Posterior vena cava (tissue), 2 donors: ENCODE results near the gene PLEKHA6. TPM values are rescaled to one million over a fixed set of nuclear protein-coding genes. Genes with fewer than 3 reads are reported as not detected.

Source experiments
- DNase-seq: peaks from one replicate; pipeline ENCODE4 v3.0.0-alpha.2; 2020; ENCODE audit warnings: low spot score
- intact Hi-C, 2 donors: fragments of 100-400 bp; cut with DNase I; formaldehyde crosslinking; loops; one replicate each; pipeline versions ENCODE4 v1.14.1 to v1.14.2; 2022 to 2023
- total RNA-seq, 2 donors: library from RNA; stranded (reverse); fragmentation: NEBNext Ultra II Directional; extraction: Animal tissue kit (Norgen Biotek cat#: 25700); gene quantifications; one replicate each; pipeline ENCODE4 v1.2.1, GENCODE V29; 2021
- donor health status: DM: yes; HTN: yes; CAD: no.
- donor health status: DM: yes; HTN: yes; CAD: no.

PLEKHA6 gene
- total RNA-seq, 2 donors from 2014 or later, result 13.3 to 23.5 TPM

- DNase-seq, result no peak
- intact Hi-C loops, result no loop called here
These were observed 81.5 kb downstream of the PLEKHA6 start for GRCh38 chr1:204278251-204278650.

GRCh38 chr1:204277563-204278219, 82.0 kb downstream of the PLEKHA6 start:
- DNase-seq, result no peak
- intact Hi-C loops, result no loop called here

GRCh38 chr1:204275695-204276370, 83.9 kb downstream of the PLEKHA6 start:
- DNase-seq, result no peak
- intact Hi-C loops, result no loop called here

GRCh38 chr1:204274446-204274845, 85.3 kb downstream of the PLEKHA6 start:
- intact Hi-C loops, result no loop called here
- no peak for DNase-seq

- intact Hi-C loops, result no loop called here
- no peak for DNase-seq
These were observed 87.2 kb downstream of the PLEKHA6 start for GRCh38 chr1:204272505-204272904.

- no peak for DNase-seq
These were observed 87.8 kb downstream of the PLEKHA6 start for GRCh38 chr1:204271970-204272369.

GRCh38 chr1:204268101-204268500, 91.6 kb downstream of the PLEKHA6 start:
- intact Hi-C loops, result no loop called here
- peak; percentile 36 for DNase-seq

More at GRCh38 chr1:204271970-204272369, 87.8 kb downstream of the PLEKHA6 start:
- intact Hi-C loops, result no loop called here

GRCh38 chr1:204267191-204267601, 92.5 kb downstream of the PLEKHA6 start:
- DNase-seq, result peak; percentile 78
- intact Hi-C loops, result no loop called here

- intact Hi-C loops, result no loop called here
- peak; percentile 38 for DNase-seq
These were observed 93.2 kb downstream of the PLEKHA6 start for GRCh38 chr1:204266504-204267034.

- peak; percentile 78 for DNase-seq
- intact Hi-C loops, result no loop called here
These were observed 94.1 kb downstream of the PLEKHA6 start for GRCh38 chr1:204265665-204266064.

GRCh38 chr1:204264805-204265204, 94.9 kb downstream of the PLEKHA6 start:
- intact Hi-C loops, result no loop called here
- DNase-seq, result peak; percentile 41

GRCh38 chr1:204263254-204263910, 96.3 kb downstream of the PLEKHA6 start:
- intact Hi-C loops, result no loop called here
- DNase-seq, result no peak

GRCh38 chr1:204262506-204263253, 97.0 kb downstream of the PLEKHA6 start:
- intact Hi-C loops, result no loop called here
- DNase-seq, result no peak

GRCh38 chr1:204261746-204262505, 97.8 kb downstream of the PLEKHA6 start:
- peak; percentile 73 for DNase-seq
- intact Hi-C loops, result no loop called here

GRCh38 chr1:204261266-204261665, 98.5 kb downstream of the PLEKHA6 start:
- intact Hi-C loops, result no loop called here
- DNase-seq, result no peak

GRCh38 chr1:204260601-204261197, 99.0 kb downstream of the PLEKHA6 start:
- DNase-seq, result no peak
- intact Hi-C loops, result no loop called here

- no peak for DNase-seq
- intact Hi-C loops, result loop anchor here in 1 of 2 donors (2.0 to 5.0 kb wide), 2 partner anchors 38 to 101 kb away; no protein-coding TSS in a partner anchor
These were observed 99.9 kb downstream of the PLEKHA6 start for GRCh38 chr1:204259782-204260181.

GRCh38 chr1:204259196-204259595, 100.5 kb downstream of the PLEKHA6 start:
- intact Hi-C loops, result loop anchor here in 1 of 2 donors (2.0 to 5.0 kb wide), 2 partner anchors 38 to 102 kb away; no protein-coding TSS in a partner anchor
- DNase-seq, result no peak
